ENCODE results near the gene TSPAN2. TPM values are rescaled to one million over a fixed set of nuclear protein-coding genes. Genes with fewer than 3 reads are reported as not detected.

Gene TSPAN2
- total and polyA plus RNA-seq, 9 of the 15 experiments (the other 6 are each of a cell fraction or from before 2014, with no cell fraction given), result not detected

DNA sequence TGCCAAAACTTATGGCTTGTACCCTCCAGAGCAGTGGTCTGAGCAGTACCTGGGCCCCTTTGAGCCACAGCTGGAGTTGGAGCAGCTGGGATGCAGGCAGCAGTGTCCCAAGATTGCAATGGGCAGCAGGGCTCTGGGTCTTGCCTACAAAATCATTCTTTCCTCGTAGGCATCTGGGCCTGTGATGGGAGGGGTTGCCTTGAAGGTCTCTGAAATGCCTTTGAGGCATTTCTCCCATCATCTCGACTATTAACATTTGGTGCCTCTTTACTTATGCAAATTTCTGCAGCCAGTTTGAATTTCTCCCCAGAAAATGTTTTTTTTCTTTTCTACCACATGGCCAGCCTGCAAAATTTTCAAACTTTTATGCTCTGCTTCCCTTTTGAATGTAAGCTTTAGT, 31.0 kb upstream of the TSPAN2 start:
- DNase-seq (ENCODE audit: extremely low read depth in 1 of 4, low spot score in 3 of 4), result no peak
- no peak for ATAC-seq
- ChIA-PET CTCF (ENCODE audit: low intra/inter-chr PET ratio) (no interaction called here), POLR2A (no interaction called here)
- no peaks in the 10 kb centered on the region for H3K9me1 ChIP-seq (ENCODE audit: control insufficient read depth, insufficient read depth, low read length)
- no peak overlapping the region for H3K4me2 ChIP-seq (ENCODE audit: insufficient read depth, low read length)
- WGBS (ENCODE audit: insufficient coverage, low coverage, missing lambda C conversion rate), result 0% methylated on average over 2 of the region's 2 CpGs
- H3K27me3 ChIP-seq (ENCODE audit: control insufficient read depth in 2 of 2, insufficient read depth in 2 of 2, low read length in 2 of 2), result 0 out of 5 replicates have a peak, but pooled peaks cover 0 to 7% of the 10 kb centered on the region in 2 experiments
- no peak overlapping the region for H2AFZ ChIP-seq (ENCODE audit: low read depth, low read length)
- no peaks in the 10 kb centered on the region; the same call in 1 of the 2 replicates for H3K9me3 ChIP-seq (replicated peaks; ENCODE audit: control insufficient read depth, insufficient read depth, low read depth, low read length)
- no peaks in the 10 kb centered on the region for H3K36me3 ChIP-seq (ENCODE audit: control insufficient read depth, insufficient read depth, low read length)
- H3K79me2 ChIP-seq (ENCODE audit: control insufficient read depth, insufficient read depth, low read length), result no peaks in the 10 kb centered on the region
- H4K20me1 ChIP-seq (replicated peaks; ENCODE audit: control insufficient read depth, insufficient read depth, low read length), result no peaks in the 10 kb centered on the region
- no peak overlapping the region for H3K27ac ChIP-seq (ENCODE audit: extremely low read depth, low read depth, low read length)
- in situ Hi-C loops (cut with MboI) (no loop called here), intact Hi-C loops (cut with micrococcal nuclease) (no loop called here)
- FAIRE-seq, result no peak
- H3K4me3 ChIP-seq, result no peak overlapping the region
- H3K9ac ChIP-seq (ENCODE audit: insufficient read depth in 1 of 2, low read depth in 2 of 2, low read length in 2 of 2), result no peak overlapping the region
- BruUV-seq (replicated peaks), result no TSS peak
- no peaks in the 10 kb centered on the region for H3K4me1 ChIP-seq (replicated peaks in 1 of 2; ENCODE audit: control insufficient read depth in 2 of 2, insufficient read depth in 2 of 2, low read length in 2 of 2)
- TF ChIP-seq JUNB (CRISPR knock-in tag; conservative IDR thresholded peaks at IDR 0.05) (no peak), OTX1 (CRISPR knock-in tag; IDR thresholded peaks at IDR 0.05) (no peak), RBBP5 (IDR thresholded peaks at IDR 0.05; ENCODE audit: borderline replicate concordance, insufficient read depth, low read length, poor library complexity, severe bottlenecking) (no peak), XRCC3 (IDR thresholded peaks at IDR 0.05) (no peak), SMARCE1 (IDR thresholded peaks at IDR 0.05) (no peak), GABPA (tag; conservative IDR thresholded peaks at IDR 0.05; ENCODE audit: low read depth) (no peak), MAFK (IDR thresholded peaks at IDR 0.05; ENCODE audit: low read length) (no peak), SRSF9 (IDR thresholded peaks at IDR 0.05; ENCODE audit: borderline replicate concordance, low read depth, low read length) (no peak), ESRRB (CRISPR knock-in tag; IDR thresholded peaks at IDR 0.05; ENCODE audit: borderline replicate concordance) (no peak), NR4A1 (CRISPR knock-in tag; IDR thresholded peaks at IDR 0.05) (no peak), NR4A1 (tag; IDR thresholded peaks at IDR 0.05) (no peak), HNRNPL (IDR thresholded peaks at IDR 0.05; ENCODE audit: low read depth, low read length) (no peak), CBFA2T3 (IDR thresholded peaks at IDR 0.05) (no peak), PCBP2 (IDR thresholded peaks at IDR 0.05; ENCODE audit: low read depth, low read length, poor library complexity, severe bottlenecking) (no peak)
- TF ChIP-seq, protein P1, sequence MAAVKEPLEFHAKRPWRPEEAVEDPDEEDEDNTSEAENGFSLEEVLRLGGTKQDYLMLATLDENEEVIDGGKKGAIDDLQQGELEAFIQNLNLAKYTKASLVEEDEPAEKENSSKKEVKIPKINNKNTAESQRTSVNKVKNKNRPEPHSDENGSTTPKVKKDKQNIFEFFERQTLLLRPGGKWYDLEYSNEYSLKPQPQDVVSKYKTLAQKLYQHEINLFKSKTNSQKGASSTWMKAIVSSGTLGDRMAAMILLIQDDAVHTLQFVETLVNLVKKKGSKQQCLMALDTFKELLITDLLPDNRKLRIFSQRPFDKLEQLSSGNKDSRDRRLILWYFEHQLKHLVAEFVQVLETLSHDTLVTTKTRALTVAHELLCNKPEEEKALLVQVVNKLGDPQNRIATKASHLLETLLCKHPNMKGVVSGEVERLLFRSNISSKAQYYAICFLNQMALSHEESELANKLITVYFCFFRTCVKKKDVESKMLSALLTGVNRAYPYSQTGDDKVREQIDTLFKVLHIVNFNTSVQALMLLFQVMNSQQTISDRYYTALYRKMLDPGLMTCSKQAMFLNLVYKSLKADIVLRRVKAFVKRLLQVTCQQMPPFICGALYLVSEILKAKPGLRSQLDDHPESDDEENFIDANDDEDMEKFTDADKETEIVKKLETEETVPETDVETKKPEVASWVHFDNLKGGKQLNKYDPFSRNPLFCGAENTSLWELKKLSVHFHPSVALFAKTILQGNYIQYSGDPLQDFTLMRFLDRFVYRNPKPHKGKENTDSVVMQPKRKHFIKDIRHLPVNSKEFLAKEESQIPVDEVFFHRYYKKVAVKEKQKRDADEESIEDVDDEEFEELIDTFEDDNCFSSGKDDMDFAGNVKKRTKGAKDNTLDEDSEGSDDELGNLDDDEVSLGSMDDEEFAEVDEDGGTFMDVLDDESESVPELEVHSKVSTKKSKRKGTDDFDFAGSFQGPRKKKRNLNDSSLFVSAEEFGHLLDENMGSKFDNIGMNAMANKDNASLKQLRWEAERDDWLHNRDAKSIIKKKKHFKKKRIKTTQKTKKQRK (IDR thresholded peaks at IDR 0.05; ENCODE audit: borderline replicate concordance, low read depth, low read length), result no peak
- TF ChIP-seq, protein P2, sequence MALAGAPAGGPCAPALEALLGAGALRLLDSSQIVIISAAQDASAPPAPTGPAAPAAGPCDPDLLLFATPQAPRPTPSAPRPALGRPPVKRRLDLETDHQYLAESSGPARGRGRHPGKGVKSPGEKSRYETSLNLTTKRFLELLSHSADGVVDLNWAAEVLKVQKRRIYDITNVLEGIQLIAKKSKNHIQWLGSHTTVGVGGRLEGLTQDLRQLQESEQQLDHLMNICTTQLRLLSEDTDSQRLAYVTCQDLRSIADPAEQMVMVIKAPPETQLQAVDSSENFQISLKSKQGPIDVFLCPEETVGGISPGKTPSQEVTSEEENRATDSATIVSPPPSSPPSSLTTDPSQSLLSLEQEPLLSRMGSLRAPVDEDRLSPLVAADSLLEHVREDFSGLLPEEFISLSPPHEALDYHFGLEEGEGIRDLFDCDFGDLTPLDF (CRISPR knock-in tag; IDR thresholded peaks at IDR 0.05), result no peak
- TF ChIP-seq, protein P3, sequence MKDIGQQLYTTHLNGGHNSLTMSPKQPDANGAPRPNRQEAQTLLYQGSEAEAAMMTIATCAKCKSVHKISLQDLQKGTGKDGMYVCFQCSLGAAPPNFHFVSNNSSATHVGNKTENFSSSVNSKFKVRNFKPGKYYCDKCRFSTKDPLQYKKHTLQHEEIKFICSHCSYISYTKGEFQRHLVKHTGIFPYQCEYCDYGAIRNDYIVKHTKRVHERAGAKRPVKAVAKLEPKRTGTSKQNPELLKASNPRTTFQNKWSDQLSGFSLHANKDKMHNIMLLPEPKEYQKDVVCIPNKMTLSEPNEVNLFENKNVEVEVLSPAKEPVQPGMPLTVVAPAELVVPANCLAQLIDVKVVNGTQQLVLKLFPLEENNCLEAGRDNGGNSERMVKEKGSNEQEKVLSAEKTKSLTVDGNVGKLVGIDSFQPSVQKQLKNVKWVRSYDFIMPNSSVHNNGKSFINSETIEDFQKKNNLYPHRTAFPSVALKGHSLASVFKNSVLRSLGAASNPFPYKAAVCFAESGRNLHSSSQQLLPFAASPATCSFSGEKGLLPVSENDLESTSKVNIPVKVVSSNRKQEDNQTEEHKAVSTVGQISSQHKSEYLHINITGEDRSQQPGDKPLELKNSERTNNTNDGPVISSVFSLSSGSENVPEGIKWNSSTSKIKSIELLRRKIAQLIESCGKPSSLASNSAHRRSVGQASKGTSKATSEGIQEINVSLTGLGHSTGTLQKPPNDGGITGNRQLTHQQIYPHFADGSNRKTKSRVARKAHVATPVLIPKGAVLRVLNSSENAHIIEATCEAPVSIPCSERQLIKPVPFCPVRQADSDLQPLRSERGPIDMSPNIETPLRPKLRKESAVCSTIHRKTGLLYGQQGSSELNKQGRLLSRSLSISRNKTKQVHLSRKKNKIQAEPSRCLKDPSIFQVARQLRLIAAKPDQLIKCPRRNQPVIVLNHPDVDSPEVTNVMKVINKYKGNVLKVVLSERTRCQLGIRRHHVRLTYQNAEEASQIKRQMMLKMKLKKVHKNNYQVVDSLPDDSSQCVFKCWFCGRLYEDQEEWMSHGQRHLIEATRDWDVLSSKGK (CRISPR knock-in tag; IDR thresholded peaks at IDR 0.05), result no peak

Measured in K562 (cell line).